GM19395 (cell line): Measurements from ENCODE around the gene UPK2.

Experiments
- ATAC-seq: cut with Tn5 transposase; IDR thresholded peaks from one replicate; pipeline ENCODE4 v1.9.1; 2021; ENCODE audit warnings: mild to moderate bottlenecking, moderate library complexity; ENCODE audit not compliant: unreplicated experiment

Gene UPK2

DNA sequence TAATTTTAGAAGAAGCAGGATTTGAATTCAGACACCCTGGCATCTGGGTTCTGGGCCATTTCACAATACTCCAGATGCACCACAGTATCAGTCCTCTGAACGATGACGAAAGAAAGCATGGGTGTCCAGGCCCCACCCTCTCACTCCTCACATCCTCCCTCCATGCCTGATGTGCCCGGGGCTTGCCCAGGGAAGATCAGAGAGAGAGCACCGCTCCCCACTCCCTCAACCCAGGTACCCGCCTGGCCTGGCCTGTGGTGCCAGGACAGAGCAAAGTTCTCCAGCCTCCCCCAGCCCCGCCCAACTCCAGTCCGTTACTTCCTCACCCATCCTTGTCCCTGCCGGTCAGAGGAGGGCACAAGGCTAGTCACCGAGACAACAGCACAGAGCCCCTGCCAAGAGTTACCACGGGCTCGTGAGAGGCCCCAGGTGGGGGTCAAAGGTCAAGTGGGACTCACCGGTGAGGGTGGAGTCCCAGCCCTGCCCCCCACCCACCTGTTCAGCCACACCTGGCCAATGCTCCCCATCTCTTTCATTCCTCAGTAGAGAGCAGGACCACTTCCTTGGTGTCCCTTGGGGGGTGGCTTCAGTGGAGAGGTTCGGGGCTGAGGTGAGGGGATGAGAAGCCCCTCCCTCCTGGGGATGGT lies 38.5 kb upstream of the UPK2 start:
- no peak for ATAC-seq

DNA sequence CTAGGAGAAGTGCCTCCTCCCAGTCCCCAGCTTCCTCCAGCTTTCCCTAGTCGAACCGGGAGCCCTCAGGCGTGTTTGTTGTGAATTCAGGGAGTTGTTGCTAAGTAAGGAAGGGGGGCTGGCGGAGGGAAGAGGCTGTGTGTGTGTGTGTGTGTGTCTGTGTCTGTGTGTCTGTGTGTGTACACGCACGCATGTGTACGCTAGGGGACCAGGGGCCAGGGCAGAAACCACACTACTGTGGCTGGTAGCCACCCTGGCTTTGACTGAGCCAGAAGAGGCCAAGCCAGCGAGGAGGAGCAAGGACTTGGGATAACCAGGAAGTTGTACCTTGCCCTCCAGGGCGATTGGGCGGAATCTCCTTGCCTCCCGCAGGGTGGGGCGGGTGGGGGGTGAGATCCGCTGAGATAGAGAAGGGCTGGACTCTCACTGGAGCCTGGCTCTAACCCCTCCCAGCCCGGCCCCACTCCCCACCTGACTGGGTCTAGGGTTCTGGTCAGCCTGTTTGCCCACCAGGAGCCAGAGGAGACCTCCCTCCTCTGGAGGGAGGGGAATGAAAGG lies 37.9 kb upstream of the UPK2 start:
- no peak for ATAC-seq

DNA sequence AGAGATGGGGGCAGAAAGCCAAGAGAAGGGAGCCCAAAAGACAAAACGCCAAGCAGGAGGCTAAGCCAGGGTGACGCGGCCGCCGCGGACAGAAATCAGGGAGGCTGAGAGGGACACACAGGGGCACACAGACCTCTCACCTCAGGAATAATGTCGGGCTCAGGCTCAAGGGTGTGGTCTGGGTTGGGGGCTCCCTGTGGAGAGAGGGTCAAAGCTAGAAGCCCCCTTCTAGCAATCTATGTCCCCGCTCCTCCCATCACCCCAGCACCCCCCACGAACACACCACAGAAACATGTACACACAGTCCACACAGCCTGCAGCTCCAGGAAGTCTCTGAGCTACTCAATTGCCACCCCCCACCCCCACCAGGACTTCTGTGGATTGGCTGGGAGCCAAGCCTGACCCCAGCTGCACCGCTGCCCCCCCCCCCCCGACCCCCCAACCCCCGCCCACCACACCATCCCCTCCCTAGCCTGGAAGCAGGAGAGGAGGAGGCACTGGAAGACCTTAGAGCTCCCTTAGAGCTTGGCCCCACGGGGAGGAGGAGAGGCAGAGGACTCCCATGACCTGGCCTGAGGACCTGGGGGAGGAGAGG lies 37.3 kb upstream of the UPK2 start:
- no peak for ATAC-seq

DNA sequence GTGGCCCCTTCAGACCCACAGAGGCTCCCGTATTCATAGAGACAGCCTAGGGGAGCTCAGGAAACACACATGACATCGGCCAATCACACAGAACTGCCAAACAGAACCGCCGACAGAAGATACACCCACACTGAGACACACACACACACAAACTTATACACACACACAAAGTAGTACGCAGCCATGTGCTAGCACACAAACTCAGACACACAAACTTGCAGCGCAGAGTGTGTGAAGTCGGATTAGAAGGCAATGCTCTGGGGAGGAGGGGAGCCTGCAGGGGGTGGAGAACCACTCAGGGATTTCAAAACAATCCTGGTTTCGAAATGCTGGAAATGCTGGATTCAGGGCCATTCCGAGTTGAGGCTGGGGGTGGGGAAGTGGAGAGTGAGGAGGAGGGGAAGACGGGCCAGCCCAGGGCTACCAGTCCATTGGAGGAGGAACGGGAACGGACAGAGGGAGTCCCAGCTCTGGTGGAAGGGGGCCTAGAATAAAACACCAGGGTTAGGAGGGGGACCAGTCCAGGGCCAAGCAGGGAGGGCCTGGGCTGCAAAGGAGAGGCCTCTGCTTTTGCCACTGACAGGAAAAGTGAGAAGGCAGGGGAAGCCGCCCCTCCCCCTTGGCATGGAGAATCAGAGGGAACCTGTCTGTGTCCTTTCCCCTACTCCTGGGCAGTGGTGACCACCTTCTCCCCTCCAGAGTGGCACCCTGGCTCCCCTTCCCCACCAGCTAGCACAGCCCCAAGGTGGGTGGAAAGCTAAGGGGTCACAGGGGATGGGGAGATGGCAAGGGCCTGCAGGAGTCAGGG lies 34.8 kb upstream of the UPK2 start:
- no peak for ATAC-seq

DNA sequence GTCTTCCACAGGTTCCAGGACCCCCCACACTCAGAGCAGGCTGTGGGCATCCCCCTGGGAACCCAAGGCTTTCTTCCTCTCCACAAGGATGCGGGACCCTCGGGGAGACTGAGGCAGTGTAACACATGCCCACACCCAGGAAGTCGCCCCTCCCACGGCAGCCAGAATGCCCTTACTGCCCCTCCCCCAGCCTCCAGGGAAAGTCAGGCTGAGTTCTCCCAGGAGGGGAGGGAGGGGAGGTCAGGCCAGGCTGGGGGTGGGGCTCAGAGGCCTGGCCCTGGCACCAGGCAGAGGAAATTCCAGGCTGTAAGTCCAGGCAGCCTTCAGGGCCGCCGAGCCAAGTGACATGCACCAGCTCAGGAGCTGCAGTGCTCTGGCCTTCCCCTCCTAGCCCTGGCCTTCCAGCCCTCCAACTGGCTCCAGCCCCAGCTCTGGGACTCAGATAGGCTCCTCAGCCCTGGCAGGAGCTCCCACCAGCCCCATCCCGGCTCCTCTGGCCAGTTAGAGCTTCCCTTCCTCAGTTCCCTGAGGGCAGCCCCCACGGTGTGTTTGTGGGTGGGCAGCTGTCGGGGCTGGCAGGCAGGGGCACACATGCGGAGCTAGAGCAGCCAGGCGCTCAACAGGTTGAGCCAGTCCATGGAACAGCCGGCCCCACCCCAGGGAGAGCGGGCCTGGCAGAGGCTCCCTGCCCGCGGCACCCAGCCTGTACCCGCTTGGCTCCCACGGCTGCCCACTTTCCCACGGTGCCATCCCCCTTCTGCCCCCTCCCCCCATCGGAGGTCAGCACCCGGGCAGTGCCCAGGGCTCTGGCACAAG lies 34.0 kb upstream of the UPK2 start:
- no peak for ATAC-seq

- no peak for ATAC-seq
Measured at GRCh38 chr11:118922745-118923627, 33.1 kb upstream of the UPK2 start.

- ATAC-seq = no peak
Measured at GRCh38 chr11:118923721-118924587, 32.1 kb upstream of the UPK2 start.

DNA sequence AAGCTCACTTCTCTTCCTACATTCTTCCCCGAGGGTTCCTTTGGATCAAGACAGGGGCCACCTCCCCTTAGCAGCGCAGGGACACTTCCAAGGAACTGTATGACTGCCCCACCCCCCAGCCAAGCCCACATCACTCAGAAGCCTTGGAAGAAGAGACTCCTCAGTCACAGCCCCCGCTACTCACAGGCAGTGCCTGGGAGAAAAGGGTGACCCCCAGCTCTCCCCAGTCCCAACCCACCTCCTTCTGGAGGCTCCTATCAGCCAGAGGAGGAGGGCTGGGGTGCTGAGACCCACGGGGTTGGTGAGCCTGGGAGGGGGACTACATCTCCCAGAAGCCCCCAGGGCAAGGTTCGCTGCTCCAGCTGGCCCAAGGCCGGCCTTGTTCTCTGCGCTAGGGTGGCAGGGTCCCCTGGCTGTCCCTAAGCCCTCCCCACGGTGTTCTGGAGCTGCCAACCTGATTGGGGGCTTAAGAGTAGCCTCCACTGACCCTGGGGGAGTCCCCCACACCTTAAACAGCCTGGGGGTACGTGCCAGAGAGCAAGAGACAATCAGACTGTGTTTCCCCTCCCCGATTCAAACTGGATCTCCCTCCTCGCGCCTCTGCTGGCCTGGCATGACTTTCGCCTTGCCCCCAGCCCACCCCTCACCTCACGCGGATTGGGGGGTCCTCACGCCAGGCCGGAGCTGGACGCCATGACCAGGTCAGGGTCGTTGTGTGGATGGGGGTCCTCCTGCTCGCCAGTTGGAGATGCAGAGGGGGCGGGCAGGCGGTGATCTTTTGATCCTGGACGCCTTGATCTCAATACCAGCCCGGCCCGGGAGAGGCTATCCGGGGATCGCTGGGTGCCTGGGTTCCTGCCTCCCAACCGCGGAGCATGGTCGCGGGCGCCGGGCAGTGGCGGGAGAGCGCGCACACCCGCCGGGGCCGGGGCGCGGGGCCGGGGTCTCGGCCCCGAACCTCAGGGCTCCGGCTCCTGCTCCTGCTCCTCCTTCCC lies 31.2 kb upstream of the UPK2 start:
- no peak for ATAC-seq

GRCh38 chr11:118927554-118928100 lies 28.5 kb upstream of the UPK2 start:
- ATAC-seq = no peak

DNA sequence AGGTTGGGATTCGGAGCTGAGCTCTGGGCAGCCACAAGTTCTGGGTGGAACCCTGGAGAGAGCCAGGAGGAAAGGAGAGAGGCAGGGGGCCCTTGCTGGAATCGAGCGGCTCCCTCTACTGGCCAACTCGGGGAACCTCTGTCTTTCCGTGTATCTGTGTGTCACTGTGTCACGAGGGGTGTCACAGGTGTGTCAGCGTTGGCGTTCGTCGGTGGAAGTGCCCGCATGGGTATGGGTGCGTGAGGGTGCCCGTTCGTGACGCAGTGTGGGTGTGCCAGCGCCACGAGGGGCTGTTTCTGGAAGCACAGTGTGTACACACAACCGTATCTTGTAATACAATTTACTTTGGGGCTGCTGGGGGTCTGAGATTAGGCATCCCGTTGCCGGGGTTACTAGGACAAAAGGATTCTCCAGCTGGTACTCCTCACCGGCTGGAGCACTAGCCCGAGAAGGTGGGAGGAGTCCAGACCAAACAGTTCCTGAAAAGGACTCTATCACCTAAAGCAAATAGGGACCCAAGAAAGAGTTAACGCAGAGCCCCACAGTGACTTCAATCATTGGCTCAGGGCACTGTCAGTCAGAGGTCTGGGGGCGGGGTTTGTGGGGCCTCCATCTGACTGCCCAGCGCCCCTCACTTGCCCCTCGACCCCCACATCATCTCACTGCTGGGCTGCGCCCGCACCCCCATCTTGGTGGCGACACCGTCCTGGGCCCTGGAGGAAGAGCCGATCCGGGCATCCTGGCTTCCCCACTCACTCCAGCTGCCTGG lies 27.8 kb upstream of the UPK2 start:
- ATAC-seq = peak; percentile 43

GRCh38 chr11:118928870-118929500 lies 27.1 kb upstream of the UPK2 start:
- peak; percentile 4 for ATAC-seq

GRCh38 chr11:118929501-118930093 lies 26.5 kb upstream of the UPK2 start:
- no peak for ATAC-seq

DNA sequence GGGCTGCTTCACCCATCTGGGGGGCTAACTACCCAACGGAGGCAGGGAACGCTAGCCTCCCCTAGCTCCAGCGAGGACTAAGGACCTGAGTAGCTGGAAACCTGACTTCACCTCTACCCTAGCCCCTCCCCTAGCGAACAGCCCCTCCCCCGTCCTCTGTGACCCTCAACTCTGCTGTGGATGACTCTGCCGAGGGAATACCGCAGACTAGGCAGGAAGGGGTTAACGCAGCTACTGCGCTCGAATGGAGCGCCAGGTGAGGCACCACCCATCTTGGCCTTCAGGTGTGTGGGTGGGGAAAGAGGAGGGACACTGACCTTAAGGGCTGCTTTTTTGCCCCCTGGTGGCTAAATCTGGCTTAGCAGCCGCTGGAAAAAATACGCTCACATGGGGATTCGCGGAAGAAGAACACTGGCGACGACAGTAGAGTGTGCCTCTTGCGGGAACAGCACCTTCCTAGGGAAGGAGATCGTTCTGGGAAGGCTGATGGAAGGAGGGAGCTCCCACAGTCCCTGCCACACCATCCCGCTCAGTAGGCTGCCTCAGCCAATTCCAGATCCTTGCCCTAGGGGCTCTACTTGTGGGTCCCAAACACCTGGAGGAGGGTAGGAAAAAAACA lies 25.9 kb upstream of the UPK2 start:
- no peak for ATAC-seq

GRCh38 chr11:118931571-118931970 lies 24.5 kb upstream of the UPK2 start:
- ATAC-seq = no peak

DNA sequence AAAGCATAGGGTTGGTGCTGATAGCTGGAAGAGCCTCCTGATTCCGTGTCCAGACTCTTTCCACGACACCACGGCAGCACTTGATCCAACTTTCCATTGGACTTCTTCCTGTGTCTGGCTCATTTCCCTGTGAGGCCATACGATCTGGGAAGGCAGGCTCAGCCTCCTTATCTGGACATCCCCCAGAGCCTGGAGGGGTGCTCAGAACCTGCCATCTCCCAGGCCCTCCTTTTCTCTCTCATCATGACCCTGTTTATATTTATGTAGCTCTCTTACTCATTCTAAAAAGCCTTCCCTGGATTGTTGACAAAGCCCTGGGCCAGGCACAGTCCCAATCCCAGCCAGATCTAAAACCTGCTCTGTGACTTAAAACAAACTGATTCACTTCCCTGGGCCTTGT lies 22.6 kb upstream of the UPK2 start:
- ATAC-seq = no peak

DNA sequence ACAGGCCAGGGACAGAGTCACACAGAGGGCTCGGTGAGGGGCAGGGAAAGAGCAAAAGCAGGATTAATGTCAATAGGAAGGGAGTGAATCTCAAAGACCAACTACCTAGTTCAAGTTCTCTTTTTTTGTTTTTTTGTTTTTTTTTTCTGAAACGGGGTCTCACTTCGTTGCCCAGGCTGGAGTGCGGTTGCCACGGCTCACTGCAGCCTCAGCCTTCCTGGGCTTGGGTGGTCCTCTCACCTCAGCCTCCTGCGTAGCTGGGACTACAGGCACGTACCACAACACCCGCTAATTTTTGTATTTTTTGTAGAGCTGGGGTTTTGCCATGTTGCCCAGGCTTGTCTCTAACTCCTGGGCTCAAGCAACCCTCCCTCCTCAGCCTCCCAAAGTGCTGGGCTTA lies 20.7 kb upstream of the UPK2 start:
- no peak for ATAC-seq
